ENCODE results near the gene XAGE3. TPM values are rescaled to one million over a fixed set of nuclear protein-coding genes. Genes with fewer than 3 reads are reported as not detected.
"Not testable (repeated sequence)": the region's sequence is repeated elsewhere in the genome, so short reads cannot be mapped to it uniquely, and the experiment has no call there.

The XAGE3 gene
- total RNA-seq, 1 donor from 2014 or later = not detected

DNA sequence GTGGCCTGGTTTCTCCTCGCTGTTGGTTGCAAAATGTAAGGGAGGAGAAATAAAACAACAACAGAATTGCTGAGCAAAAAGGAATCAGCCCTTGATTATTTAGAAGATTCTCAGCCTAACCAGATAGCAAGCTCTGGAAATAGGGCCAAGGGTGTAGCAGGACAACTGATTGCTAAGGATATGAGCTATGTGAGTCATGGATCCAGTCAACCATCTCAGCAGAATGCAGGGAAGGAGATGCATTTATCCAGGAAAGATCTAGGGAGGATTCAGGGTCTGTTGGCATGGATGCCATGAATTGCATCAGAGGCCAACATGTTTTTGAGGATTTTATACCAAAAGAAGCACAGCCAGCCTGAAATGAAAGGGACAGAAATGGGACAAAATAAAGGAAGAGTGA, 2.2 kb upstream of the XAGE3 start:
- Histone ChIP-seq H3K79me2 (ENCODE audit: insufficient read depth, low read length) (no peaks in the 10 kb centered on the region), H3K4me3 (ENCODE audit: insufficient read depth, low read depth, low read length) (no peak overlapping the region), H3K9ac (ENCODE audit: low read length) (no peak overlapping the region), H3K4me1 (ENCODE audit: insufficient read depth, low read length) (no peaks in the 10 kb centered on the region), H3K27ac (ENCODE audit: low read depth, low read length) (no peak overlapping the region), H3K36me3 (ENCODE audit: insufficient read depth, low read length) (no peaks in the 10 kb centered on the region), H3K27me3 (ENCODE audit: insufficient read depth, low read length) (no peaks in the 10 kb centered on the region), H4K20me1 (ENCODE audit: insufficient read depth, low read length) (no peaks in the 10 kb centered on the region), H3K9me3 (ENCODE audit: insufficient read depth, low read depth, low read length) (no peaks in the 10 kb centered on the region), H2AFZ (ENCODE audit: low read depth, low read length) (no peak overlapping the region), H3K4me2 (ENCODE audit: low read length) (no peak overlapping the region)
- no peaks in the 10 kb centered on the region for H3K36me3 Mint-ChIP-seq (ENCODE audit: low read depth, unreplicated experiment)
- H3K4me1 Mint-ChIP-seq (ENCODE audit: low read depth, unreplicated experiment) = peaks cover 3% of the 10 kb centered on the region
- H3K27me3 Mint-ChIP-seq (ENCODE audit: low read depth, unreplicated experiment) = peaks cover 2% of the 10 kb centered on the region
- DNase-seq (ENCODE audit: low read depth) (no peak), FAIRE-seq (no peak)
- TF ChIP-seq, protein P1, sequence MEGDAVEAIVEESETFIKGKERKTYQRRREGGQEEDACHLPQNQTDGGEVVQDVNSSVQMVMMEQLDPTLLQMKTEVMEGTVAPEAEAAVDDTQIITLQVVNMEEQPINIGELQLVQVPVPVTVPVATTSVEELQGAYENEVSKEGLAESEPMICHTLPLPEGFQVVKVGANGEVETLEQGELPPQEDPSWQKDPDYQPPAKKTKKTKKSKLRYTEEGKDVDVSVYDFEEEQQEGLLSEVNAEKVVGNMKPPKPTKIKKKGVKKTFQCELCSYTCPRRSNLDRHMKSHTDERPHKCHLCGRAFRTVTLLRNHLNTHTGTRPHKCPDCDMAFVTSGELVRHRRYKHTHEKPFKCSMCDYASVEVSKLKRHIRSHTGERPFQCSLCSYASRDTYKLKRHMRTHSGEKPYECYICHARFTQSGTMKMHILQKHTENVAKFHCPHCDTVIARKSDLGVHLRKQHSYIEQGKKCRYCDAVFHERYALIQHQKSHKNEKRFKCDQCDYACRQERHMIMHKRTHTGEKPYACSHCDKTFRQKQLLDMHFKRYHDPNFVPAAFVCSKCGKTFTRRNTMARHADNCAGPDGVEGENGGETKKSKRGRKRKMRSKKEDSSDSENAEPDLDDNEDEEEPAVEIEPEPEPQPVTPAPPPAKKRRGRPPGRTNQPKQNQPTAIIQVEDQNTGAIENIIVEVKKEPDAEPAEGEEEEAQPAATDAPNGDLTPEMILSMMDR (IDR thresholded peaks at IDR 0.05; ENCODE audit: insufficient read depth, low read depth, low read length) = no peak
- TF ChIP-seq EZH2 (IDR thresholded peaks at IDR 0.05; ENCODE audit: insufficient read depth, low read length) = no peak
- H3K4me3 Mint-ChIP-seq (ENCODE audit: unreplicated experiment) = no peak overlapping the region
- no peaks in the 10 kb centered on the region for H3K9me3 Mint-ChIP-seq (ENCODE audit: unreplicated experiment)
- H3K27ac Mint-ChIP-seq (ENCODE audit: unreplicated experiment) = no peak overlapping the region

DNA sequence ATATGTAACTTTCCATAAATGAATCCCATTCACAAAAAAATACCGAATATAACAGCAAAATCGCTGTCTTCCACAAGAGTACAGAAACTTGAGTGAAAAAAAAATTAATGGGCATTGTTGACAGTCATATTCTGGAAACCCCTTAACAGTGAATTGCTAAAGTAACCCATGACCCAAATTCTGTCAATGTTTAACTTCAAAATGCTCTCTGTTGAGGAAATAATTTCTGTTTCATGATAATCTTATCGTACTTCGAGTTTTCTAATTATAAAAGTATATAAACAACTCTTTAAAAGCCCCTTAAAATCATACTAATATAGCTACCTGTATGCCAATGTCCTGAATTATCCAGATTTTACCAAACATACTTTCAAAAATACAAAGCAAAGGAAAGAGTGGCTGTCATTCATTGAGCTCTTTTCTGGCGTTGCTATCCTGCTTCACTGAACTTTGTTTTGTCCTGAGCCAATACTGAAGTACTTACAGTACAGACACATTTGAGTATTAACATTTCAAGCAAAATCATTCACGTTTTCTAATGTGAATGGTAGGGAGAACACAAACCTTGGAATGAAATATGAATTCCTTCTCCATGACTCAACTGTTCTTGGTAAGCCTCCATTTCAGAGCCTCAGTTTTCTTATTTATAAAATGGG, 2.4 kb downstream of the XAGE3 start:
- H3K4me3 Mint-ChIP-seq (ENCODE audit: unreplicated experiment) = no peak overlapping the region
- peaks cover 3% of the 10 kb centered on the region for H3K4me1 Mint-ChIP-seq (ENCODE audit: low read depth, unreplicated experiment)
- DNase-seq (ENCODE audit: low read depth) = no peak
- Histone ChIP-seq H3K27ac (ENCODE audit: low read depth, low read length) (no peak overlapping the region), H3K4me1 (ENCODE audit: insufficient read depth, low read length) (no peaks in the 10 kb centered on the region), H3K36me3 (ENCODE audit: insufficient read depth, low read length) (no peaks in the 10 kb centered on the region), H2AFZ (ENCODE audit: low read depth, low read length) (no peak overlapping the region), H4K20me1 (ENCODE audit: insufficient read depth, low read length) (no peaks in the 10 kb centered on the region), H3K79me2 (ENCODE audit: insufficient read depth, low read length) (no peaks in the 10 kb centered on the region), H3K9me3 (ENCODE audit: insufficient read depth, low read depth, low read length) (no peaks in the 10 kb centered on the region), H3K9ac (ENCODE audit: low read length) (no peak overlapping the region), H3K4me2 (ENCODE audit: low read length) (no peak overlapping the region), H3K27me3 (ENCODE audit: insufficient read depth, low read length) (no peaks in the 10 kb centered on the region), H3K4me3 (ENCODE audit: insufficient read depth, low read depth, low read length) (no peak overlapping the region)
- TF ChIP-seq, protein P1 (IDR thresholded peaks at IDR 0.05; ENCODE audit: insufficient read depth, low read depth, low read length) = no peak
- no peak for TF ChIP-seq EZH2 (IDR thresholded peaks at IDR 0.05; ENCODE audit: insufficient read depth, low read length)
- no peaks in the 10 kb centered on the region for H3K9me3 Mint-ChIP-seq (ENCODE audit: unreplicated experiment)
- no peak overlapping the region for H3K27ac Mint-ChIP-seq (ENCODE audit: unreplicated experiment)
- no peaks in the 10 kb centered on the region for H3K36me3 Mint-ChIP-seq (ENCODE audit: low read depth, unreplicated experiment)
- no peak for FAIRE-seq
- H3K27me3 Mint-ChIP-seq (ENCODE audit: low read depth, unreplicated experiment) = no peaks in the 10 kb centered on the region

DNA sequence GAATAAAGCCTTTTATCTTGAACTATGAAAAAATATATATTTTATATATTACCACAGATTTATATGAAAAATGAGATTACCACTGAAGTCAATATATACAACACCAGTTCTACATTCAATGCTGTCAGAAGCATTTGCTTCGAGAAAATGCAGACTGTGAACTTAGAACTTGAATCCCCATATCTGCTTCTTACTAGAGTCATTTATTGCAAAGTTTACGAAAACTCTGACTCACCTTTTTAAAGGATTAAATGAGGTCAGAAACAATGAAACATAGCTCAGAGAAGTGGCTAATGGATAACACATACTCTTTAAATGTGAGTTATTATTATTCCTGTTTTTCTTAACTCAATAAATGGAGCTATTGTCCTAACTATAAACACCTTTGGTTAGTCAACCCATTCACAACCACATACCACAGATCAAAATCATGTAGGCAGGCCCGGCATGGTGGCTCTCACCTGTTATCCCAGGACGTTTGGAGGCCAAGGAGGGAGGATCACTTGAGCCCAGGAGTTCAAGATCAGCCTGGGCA, 10.8 kb downstream of the XAGE3 start:
- not testable (repeated sequence) for H3K4me2 ChIP-seq (ENCODE audit: low read length); H3K27ac Mint-ChIP-seq (ENCODE audit: unreplicated experiment); H2AFZ ChIP-seq (ENCODE audit: low read depth, low read length); H3K27ac ChIP-seq (ENCODE audit: low read depth, low read length); FAIRE-seq; H3K4me1 ChIP-seq (ENCODE audit: insufficient read depth, low read length); H3K9me3 Mint-ChIP-seq (ENCODE audit: unreplicated experiment); H3K27me3 ChIP-seq (ENCODE audit: insufficient read depth, low read length); H3K79me2 ChIP-seq (ENCODE audit: insufficient read depth, low read length); H3K36me3 ChIP-seq (ENCODE audit: insufficient read depth, low read length); H3K9ac ChIP-seq (ENCODE audit: low read length); DNase-seq (ENCODE audit: low read depth); H3K4me3 Mint-ChIP-seq (ENCODE audit: unreplicated experiment); H4K20me1 ChIP-seq (ENCODE audit: insufficient read depth, low read length); H3K9me3 ChIP-seq (ENCODE audit: insufficient read depth, low read depth, low read length); H3K4me3 ChIP-seq (ENCODE audit: insufficient read depth, low read depth, low read length); H3K27me3 Mint-ChIP-seq (ENCODE audit: low read depth, unreplicated experiment); H3K36me3 Mint-ChIP-seq (ENCODE audit: low read depth, unreplicated experiment)
- peaks cover 12% of the 10 kb centered on the region for H3K4me1 Mint-ChIP-seq (ENCODE audit: low read depth, unreplicated experiment)

Measured in astrocyte (in vitro differentiated cells and primary cell).